AG08395 (cell line): ENCODE measurements around the gene PER3.

Experiments used
- DNase-seq: peaks from one replicate; pipeline ENCODE4 v3.0.0; 2012; ENCODE audit warnings: mixed read lengths, low spot score

The PER3 gene

DNA sequence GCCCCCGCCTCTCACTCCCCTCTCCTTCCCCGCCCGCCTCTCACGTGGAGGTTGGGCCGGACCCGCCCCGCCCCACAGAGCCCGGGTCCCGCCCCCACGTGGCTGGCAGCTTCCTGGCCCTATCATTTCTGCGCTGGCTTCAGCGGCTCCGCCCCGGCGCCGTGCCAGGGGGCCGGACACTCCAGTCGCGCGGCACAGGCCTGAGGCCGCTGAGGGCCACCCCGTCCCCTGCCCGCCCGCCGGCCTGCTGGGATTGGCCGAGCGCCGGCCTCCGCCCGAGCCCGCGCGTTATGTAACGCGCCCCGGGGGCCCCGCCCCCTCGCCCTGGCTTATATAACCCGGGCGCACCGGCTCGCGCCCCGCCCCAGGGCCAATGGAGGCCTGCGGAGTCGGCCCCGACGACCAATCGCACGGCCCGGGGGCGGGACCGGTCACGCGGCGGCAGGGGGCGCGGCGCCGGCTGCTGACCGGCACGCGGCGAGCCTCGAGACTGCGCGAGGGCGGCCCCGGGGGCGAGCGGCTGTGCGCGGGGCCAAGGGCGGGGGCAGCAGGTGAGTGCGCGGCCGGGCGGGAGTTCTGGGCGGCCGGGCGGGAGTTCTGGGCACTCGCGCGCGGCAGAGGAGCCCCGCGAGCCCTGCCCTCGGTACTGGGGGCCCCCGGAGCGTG lies at the start of gene PER3:
TSS of gene PER3 (plus strand) at position 466 of the 666 bp plus-strand sequence. CDS start 587 bp downstream, outside the sequence.
- peak; percentile 98 for DNase-seq

DNA sequence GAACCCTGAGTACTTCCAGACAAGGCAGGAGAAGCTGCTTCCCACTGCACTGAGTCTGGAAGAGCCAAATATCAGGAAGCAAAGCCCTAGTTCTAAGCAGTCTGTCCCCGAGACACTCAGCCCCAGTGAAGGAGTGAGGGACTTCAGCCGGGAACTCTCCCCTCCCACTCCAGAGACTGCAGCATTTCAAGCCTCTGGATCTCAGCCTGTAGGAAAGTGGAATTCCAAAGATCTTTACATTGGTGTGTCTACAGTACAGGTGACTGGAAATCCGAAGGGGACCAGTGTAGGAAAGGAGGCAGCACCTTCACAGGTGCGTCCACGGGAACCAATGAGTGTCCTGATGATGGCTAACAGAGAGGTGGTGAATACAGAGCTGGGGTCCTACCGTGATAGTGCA lies 46.0 kb upstream of the PER3 start:
- DNase-seq, result no peak

DNA sequence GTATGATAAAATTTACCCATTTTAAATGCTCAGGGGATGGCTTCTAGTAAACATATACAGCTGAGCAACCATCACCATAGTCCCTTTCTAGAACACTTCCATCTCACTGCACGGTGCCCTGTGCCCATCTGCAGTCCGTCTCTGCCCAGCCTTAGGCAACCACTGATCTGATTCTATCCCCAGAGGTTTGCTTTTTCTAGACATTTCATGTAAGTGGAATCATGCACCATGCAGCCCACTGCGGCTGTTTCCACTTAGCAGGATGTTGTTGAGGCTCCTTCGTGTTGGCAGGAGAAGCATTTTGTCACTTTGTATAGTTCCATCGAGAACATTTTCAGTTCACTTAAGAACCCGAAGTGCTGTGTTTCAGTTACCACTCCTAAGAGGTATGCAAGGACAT lies 40.7 kb upstream of the PER3 start:
- DNase-seq, result no peak

DNA sequence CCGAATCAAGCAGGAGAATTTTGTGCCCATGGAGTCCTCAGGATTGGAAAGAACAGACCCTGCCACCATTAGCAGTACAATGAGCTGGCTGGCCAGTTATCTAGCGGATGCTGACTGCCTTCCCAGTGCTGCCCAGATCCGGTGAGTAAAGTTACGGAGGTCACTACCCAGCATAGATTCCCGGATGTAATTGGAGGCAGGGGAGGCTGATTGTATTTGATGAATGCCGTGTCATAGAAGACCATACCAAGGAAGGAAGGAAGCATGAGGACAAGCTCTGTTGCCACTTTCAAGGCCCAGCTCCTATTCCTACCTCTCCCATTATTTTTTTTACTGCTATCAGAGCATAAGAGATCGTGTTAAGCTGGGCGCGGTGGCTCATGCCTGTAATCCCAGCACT lies 39.2 kb upstream of the PER3 start:
- no peak for DNase-seq

DNA sequence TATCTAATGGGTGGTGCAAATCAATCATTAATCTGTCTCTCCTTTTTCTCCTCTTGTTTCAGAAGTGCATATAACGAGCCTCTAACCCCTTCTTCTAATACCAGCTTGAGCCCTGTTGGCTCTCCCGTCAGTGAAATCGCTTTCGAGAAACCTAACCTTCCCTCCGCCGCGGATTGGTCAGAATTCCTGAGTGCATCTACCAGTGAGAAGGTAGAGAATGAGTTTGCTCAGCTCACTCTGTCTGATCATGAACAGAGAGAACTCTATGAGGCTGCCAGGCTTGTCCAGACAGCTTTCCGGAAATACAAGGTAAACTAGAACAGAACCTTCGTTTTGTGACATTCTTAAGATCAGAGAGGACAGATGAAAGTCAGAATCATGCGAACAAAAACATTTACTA lies 38.3 kb upstream of the PER3 start:
- no peak for DNase-seq

GRCh38 chr1:7747605-7748004 lies 36.5 kb upstream of the PER3 start:
- DNase-seq, result no peak

DNA sequence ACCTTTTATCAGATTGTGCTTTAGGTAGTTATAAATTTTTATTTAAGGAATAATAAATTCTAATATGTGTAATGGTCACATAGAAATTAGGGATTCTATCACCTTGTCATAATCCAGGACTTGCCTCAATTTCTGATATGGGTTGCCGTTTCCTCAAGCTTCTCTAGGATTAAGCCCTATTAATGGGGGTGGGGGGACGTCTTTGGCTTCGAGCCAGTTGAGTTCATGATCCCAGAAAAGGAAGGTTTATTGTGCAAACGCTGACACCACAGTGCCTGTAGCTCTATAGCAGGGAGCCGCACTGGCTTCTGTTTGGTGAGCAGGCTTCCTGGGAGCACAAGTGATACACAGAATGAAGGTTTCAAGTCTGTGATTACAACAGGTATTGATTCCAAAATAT lies 35.0 kb upstream of the PER3 start:
- DNase-seq, result no peak

GRCh38 chr1:7751174-7751573 lies 32.9 kb upstream of the PER3 start:
- no peak for DNase-seq

- peak; percentile 56 for DNase-seq
These were observed 31.3 kb upstream of the PER3 start for GRCh38 chr1:7752512-7753417.

DNA sequence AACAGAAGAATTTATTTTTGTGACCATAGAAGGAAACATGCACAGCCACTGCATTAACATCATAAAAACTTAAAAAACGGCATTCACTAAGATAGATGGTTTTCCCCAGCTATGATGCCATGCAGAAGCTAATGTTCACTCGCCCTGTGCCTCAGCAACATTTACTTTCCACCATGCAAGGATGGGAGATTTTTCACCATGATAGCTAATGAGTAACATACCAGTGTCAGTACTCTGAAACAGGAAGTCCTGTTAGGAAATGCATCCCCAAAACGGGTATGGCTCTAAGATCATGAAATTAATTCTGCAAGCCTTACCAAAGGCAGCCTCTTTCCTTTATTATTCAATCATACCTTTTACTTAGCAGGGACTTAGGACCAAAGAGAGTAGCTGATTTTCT lies 30.4 kb upstream of the PER3 start:
- no peak for DNase-seq

DNA sequence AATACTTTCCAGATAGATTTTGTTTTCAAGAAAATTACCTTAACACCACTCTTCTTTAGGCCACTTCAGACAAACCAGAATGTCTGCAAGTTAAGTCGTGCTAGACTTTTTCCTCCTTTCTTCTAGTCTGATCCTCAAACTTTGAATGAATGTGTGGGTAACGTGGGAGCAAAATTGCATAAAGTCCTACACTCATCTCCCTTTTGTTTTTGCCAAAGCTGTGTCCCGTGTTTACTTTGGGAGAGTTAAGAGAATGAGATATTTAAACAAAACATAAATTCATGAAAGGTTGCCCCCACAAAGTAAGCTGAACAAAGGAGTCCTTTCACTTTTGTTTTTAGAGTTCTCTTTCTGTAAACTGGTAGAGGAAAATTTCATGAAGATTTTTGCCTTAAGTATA lies 29.9 kb upstream of the PER3 start:
- DNase-seq, result no peak

GRCh38 chr1:7755448-7755847 lies 28.6 kb upstream of the PER3 start:
- DNase-seq, result no peak

- DNase-seq, result no peak
These were observed 23.8 kb upstream of the PER3 start for GRCh38 chr1:7760245-7760644.

DNA sequence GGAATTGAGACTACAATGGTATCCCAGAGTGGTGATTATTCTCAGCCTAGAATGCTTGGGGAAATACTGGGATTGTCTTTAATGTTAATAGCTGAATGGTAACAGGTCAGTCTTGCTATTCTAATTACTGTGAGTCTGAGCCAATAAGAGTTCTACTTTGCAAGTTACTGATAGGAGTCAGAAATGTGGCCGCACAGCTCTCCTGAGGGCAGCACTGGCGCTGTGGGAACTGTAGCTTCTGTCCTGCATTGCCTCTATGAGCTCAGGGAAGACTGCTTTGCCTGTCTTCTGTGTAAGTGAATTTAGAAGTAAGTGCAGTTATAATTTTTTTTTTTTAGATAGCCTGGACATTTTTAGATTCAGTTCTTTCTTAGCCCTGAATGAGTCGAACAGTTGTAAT lies 23.0 kb upstream of the PER3 start:
- DNase-seq, result no peak

GRCh38 chr1:7767176-7767575 lies 16.9 kb upstream of the PER3 start:
- no peak for DNase-seq

DNA sequence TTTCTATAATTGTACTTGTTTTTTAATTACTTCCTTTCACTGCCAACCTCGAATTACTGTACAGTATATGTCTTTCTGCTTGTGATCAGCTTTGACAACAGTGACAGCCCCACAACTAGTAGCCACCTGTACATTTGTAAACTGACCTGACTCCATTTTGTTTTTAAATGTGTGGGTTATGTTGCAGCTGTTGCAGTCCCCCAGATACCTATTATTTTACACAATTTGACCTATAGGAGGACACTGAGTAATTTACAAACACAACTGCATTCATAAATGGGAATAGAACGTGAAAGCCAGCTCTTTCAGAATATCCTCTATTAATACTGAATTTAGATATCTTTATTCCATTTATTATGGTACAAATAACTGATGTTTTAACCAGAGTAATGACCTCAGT lies 15.5 kb upstream of the PER3 start:
- DNase-seq, result no peak

- DNase-seq, result no peak
These were observed 14.2 kb upstream of the PER3 start for GRCh38 chr1:7769673-7770412.

GRCh38 chr1:7770669-7770996 lies 13.5 kb upstream of the PER3 start:
- peak; percentile 10 for DNase-seq

GRCh38 chr1:7770997-7771822 lies 12.9 kb upstream of the PER3 start, which contains the start of gene VAMP3:
Gene VAMP3, plus strand, starts transcription at chr1:7771296. Its CDS starts 88 bp downstream, at chr1:7771384.
- peak; percentile 98 for DNase-seq

DNA sequence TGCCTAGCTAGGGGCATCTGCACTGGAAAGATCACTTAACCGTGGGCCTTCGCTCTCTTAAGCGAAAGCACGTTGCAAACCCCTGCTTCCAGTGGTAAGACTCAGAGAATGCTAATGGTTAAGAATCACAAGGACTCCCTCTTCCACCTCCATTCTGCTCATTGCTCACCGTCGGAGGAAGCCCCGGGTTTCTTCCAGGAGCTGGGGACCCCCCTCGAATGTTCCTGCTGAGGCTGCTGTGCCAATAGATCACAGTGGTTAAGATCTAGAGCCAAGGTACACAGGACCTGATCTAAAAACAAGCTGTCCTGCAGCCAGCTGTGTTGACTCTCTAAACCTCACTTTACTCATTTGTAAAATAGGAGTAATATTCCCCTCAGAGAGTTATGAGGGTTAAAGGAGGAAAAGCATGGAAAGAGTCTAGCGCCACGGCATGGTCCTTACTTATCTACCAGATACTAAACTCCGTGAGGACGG lies 12.2 kb upstream of the PER3 start:
- DNase-seq, result no peak

GRCh38 chr1:7777591-7777990 lies 6.5 kb upstream of the PER3 start:
- no peak for DNase-seq

- no peak for DNase-seq
These were observed 5.9 kb upstream of the PER3 start for GRCh38 chr1:7778133-7778628.
